NCI-H1436 (cell line): ENCODE measurements around the gene CCDC92.
A peak's percentile ranks its signal among the peaks of the same experiment; 100 is the strongest.
"Not testable (repeated sequence)": the region's sequence is repeated elsewhere in the genome, so short reads cannot be mapped to it uniquely, and the experiment has no call there.

ENCODE experiments used
- DNase-seq: peaks from one replicate; lab custom pipeline; 2025; lab: John Stamatoyannopoulos, UW

CCDC92 gene

GRCh38 chr12:123936956-123937706 lies 35.5 kb downstream of the CCDC92 start:
- no peak for DNase-seq

GRCh38 chr12:123936471-123936870 lies 36.2 kb downstream of the CCDC92 start:
- no peak for DNase-seq

GRCh38 chr12:123935956-123936355 lies 36.7 kb downstream of the CCDC92 start:
- DNase-seq: no peak

- DNase-seq: no peak
Observed at GRCh38 chr12:123934829-123935228, 37.8 kb downstream of the CCDC92 start.

- peak; percentile 19 for DNase-seq
Observed at GRCh38 chr12:123934016-123934620, 38.5 kb downstream of the CCDC92 start.

GRCh38 chr12:123933214-123933613 lies 39.4 kb downstream of the CCDC92 start:
- no peak for DNase-seq

- DNase-seq: no peak
Observed at GRCh38 chr12:123931686-123932321, 40.8 kb downstream of the CCDC92 start.

GRCh38 chr12:123929946-123930583 lies 42.6 kb downstream of the CCDC92 start:
- no peak for DNase-seq

- no peak for DNase-seq
Observed at GRCh38 chr12:123928897-123929296, 43.7 kb downstream of the CCDC92 start.

GRCh38 chr12:123928274-123928865 lies 44.3 kb downstream of the CCDC92 start:
- peak; percentile 60 for DNase-seq

- no peak for DNase-seq
Observed at GRCh38 chr12:123924539-123924938, 48.1 kb downstream of the CCDC92 start.

GRCh38 chr12:123923927-123924326 lies 48.7 kb downstream of the CCDC92 start:
- no peak for DNase-seq

GRCh38 chr12:123923038-123923437 lies 49.6 kb downstream of the CCDC92 start:
- DNase-seq: no peak

- no peak for DNase-seq
Observed at GRCh38 chr12:123919980-123920360, 52.7 kb downstream of the CCDC92 start.

- no peak for DNase-seq
Observed at GRCh38 chr12:123917337-123917850, 55.2 kb downstream of the CCDC92 start.

GRCh38 chr12:123916729-123917128 lies 55.9 kb downstream of the CCDC92 start:
- DNase-seq: no peak

- no peak for DNase-seq
Observed at GRCh38 chr12:123914726-123915333, 57.8 kb downstream of the CCDC92 start.

GRCh38 chr12:123912415-123913380 lies 59.9 kb downstream of the CCDC92 start:
- DNase-seq: peak; percentile 31

- not testable (repeated sequence) for DNase-seq
Observed at GRCh38 chr12:123911672-123912409, 60.8 kb downstream of the CCDC92 start.

GRCh38 chr12:123910761-123911193 lies 61.9 kb downstream of the CCDC92 start:
- DNase-seq: no peak
